ENCODE results near the gene TIRAP. TPM values are rescaled to one million over a fixed set of nuclear protein-coding genes. Genes with fewer than 3 reads are reported as not detected.

Gene TIRAP
- total and polyA plus RNA-seq, 2 of the 8 experiments (the other 6 are each of a cell fraction or from before 2014, with no cell fraction given): 5.3 TPM

DNA sequence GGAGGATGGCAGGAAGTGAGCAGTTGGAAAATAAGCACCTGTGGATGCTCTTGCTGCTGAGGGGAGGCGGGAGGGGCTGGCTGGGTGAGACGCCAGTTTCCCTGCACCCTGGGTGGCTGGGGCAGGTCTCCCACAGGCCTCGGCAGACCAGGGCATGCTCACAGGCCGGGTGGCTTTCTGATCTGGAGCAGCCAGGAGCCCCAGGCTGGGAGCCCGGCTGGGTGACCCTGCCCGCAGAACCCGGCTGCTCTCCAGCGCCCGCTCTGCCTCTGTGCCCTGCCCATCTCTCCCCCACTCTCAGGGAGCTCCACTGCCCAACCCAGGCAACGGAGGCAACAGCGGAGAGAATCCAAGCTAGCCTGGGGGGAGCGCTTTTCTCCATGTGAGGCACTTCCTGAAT is 45.6 kb downstream of the TIRAP start:
- WGBS, 2 experiments (ENCODE audit: extremely low coverage in 1 of 2, insufficient coverage in 1 of 2, insufficient read length in 1 of 2, insufficient replicate concordance in 2 of 2, low coverage in 1 of 2, low lambda C conversion rate in 2 of 2, missing lambda C conversion rate in 1 of 2): 90% methylated on average over 12 of the region's 12 CpGs; no CpG with 5 or more reads in 1 of the 2 experiments
- Histone ChIP-seq H4K20me1 (replicated peaks in 1 of 2; ENCODE audit: control insufficient read depth in 1 of 2, insufficient read depth in 2 of 2, low read length in 2 of 2) (peaks cover 0 to 6% of the 10 kb centered on the region in 2 experiments), H2AK5ac (ENCODE audit: low read depth, low read length) (no peak overlapping the region), H2BK15ac (ENCODE audit: low read length) (no peak overlapping the region), H3K27me3 (replicated peaks in 1 of 4; ENCODE audit: control insufficient read depth in 3 of 4, extremely low read depth in 1 of 4, insufficient read depth in 3 of 4, low read length in 3 of 4) (no peaks in the 10 kb centered on the region), H3K4me1 (replicated peaks in 1 of 4; ENCODE audit: control insufficient read depth in 3 of 4, insufficient read depth in 4 of 4, low read length in 3 of 4) (peaks cover 0 to 2% (median 0%) of the 10 kb centered on the region in 4 experiments; a peak in 2 of 7 replicates), H3K23ac (ENCODE audit: insufficient read length) (no peak overlapping the region), H2BK5ac (ENCODE audit: low read depth, low read length) (no peak overlapping the region), H4K91ac (replicated peaks; ENCODE audit: insufficient read length, low read length) (no peak overlapping the region), H2BK20ac (ENCODE audit: low read length) (no peak overlapping the region), H2BK120ac (replicated peaks; ENCODE audit: low read depth, low read length) (no peak overlapping the region), H3K4me3 (ENCODE audit: extremely low read depth in 1 of 4, insufficient read depth in 2 of 4, low read depth in 3 of 4, low read length in 4 of 4) (no peak overlapping the region), H3K18ac (ENCODE audit: extremely low read depth, low read length) (no peak overlapping the region), H2BK12ac (ENCODE audit: low read depth, low read length) (no peak overlapping the region), H4K5ac (ENCODE audit: insufficient read length, low read depth, low read length) (no peak overlapping the region), H4K8ac (ENCODE audit: extremely low read depth, insufficient read depth, low read length) (no peak overlapping the region), H2AFZ (ENCODE audit: low read length) (no peak overlapping the region), H3K79me2 (ENCODE audit: control insufficient read depth in 1 of 2, insufficient read depth in 2 of 2, low read length in 2 of 2) (no peaks in the 10 kb centered on the region), H3K79me1 (ENCODE audit: low read depth, low read length) (peaks cover 2% of the 10 kb centered on the region; the same call in 1 of the 2 replicates), H3K9me3 (ENCODE audit: insufficient read depth in 2 of 2, low read depth in 1 of 2, low read length in 1 of 2) (no peaks in the 10 kb centered on the region), H3K56ac (replicated peaks; ENCODE audit: insufficient read length, low read depth, low read length) (no peak overlapping the region), H3K23me2 (ENCODE audit: low read depth, low read length) (no peaks in the 10 kb centered on the region), H3K27ac (ENCODE audit: low read depth, low read length) (no peak overlapping the region), H3K14ac (ENCODE audit: insufficient read length) (no peak overlapping the region), H3K36me3 (ENCODE audit: control insufficient read depth in 2 of 4, insufficient read depth in 4 of 4, low read length in 3 of 4) (peaks cover 0 to 4% (median under 1%) of the 10 kb centered on the region in 4 experiments; a peak in 4 of 8 replicates), H3K9ac (replicated peaks in 1 of 4; ENCODE audit: extremely low read depth in 1 of 4, low read depth in 3 of 4, low read length in 3 of 4) (no peak overlapping the region), H3K4me2 (ENCODE audit: insufficient read depth in 1 of 2, low read depth in 2 of 2, low read length in 2 of 2) (no peak overlapping the region), H3K4ac (replicated peaks; ENCODE audit: insufficient read length, low read depth, low read length) (no peak overlapping the region)
- POLR2A ChIA-PET (ENCODE audit: partially characterized antibody): interaction anchor here (0.6 to 1.1 kb wide), 2 partner anchors 104 to 161 kb away, joined by 3 to 6 read pairs; no protein-coding TSS in a partner anchor
- DNase-seq (ENCODE audit: low read depth in 1 of 2, low spot score in 2 of 2) (no peak), FAIRE-seq (no peak)
- CTCF ChIA-PET (ENCODE audit: partially characterized antibody): interaction anchor here (1.0 to 2.0 kb wide), 7 partner anchors 16 to 93 kb away, joined by 3 to 9 read pairs (median 3); no protein-coding TSS in a partner anchor
- TF ChIP-seq SIX5 (IDR thresholded peaks at IDR 0.05; ENCODE audit: low read depth, low read length) (no peak), SAP30 (IDR thresholded peaks at IDR 0.05; ENCODE audit: insufficient read depth, insufficient replicate concordance, low read length) (no peak), CHD1 (IDR thresholded peaks at IDR 0.05; ENCODE audit: low read depth, low read length) (no peak), HDAC6 (IDR thresholded peaks at IDR 0.05; ENCODE audit: low read depth, low read length) (no peak), CREB1 (IDR thresholded peaks at IDR 0.05) (no peak), CTCF (IDR thresholded peaks at IDR 0.05; ENCODE audit: control extremely low read depth in 1 of 3, insufficient read depth in 1 of 3, low read depth in 1 of 3, low read length in 3 of 3) (no peak), MAFK (IDR thresholded peaks at IDR 0.05; ENCODE audit: low read depth, low read length) (no peak), NRF1 (IDR thresholded peaks at IDR 0.05; ENCODE audit: low read depth, low read length) (no peak), SIN3A (conservative IDR thresholded peaks at IDR 0.05 in 1 of 2, IDR thresholded peaks at IDR 0.05 in 1 of 2; ENCODE audit: low read depth in 1 of 2, low read length in 2 of 2) (no peak), TCF12 (IDR thresholded peaks at IDR 0.05; ENCODE audit: low read depth, low read length) (no peak), TAF7 (optimal IDR thresholded peaks at IDR 0.05; ENCODE audit: borderline replicate concordance, low read depth, low read length) (no peak)

All from H1 (cell line).